WTC11 (cell line): ENCODE measurements around the gene TBC1D4. TPM values are rescaled to one million over a fixed set of nuclear protein-coding genes. Genes with fewer than 3 reads are reported as not detected.
"Not testable (repeated sequence)": the region's sequence is repeated elsewhere in the genome, so short reads cannot be mapped to it uniquely, and the experiment has no call there.

ENCODE experiments used
- ATAC-seq: fragments of 200-7000 bp; cut with Tn5 transposase; 2 replicates; pipeline ENCODE4 v1.10.0; 2021; ENCODE audit warnings: mild to moderate bottlenecking, moderate library complexity
- CTCF ChIA-PET: fragments of 300-600 bp; sonication (Branson Sonifier 250); formaldehyde crosslinking; loops from one replicate; lab custom pipeline; 2021; ENCODE audit warnings: antibody characterized with exemption; lab: Charles Lee
- POLR2A ChIA-PET: fragments of 350-600 bp; sonication (Branson Sonifier 250); formaldehyde crosslinking; loops from one replicate; lab custom pipeline; 2021; ENCODE audit warnings: antibody characterized with exemption; lab: Charles Lee
- DNase-seq: peaks from one replicate; pipeline ENCODE4 v3.0.0; 2021; ENCODE audit warnings: low spot score
- H3K27ac Mint-ChIP-seq: 2 replicates; pipeline ENCODE4 v1.8.0; 2021; ENCODE audit warnings: mixed read lengths
- H3K27me3 Mint-ChIP-seq: 2 replicates; pipeline ENCODE4 v1.8.0; 2021; ENCODE audit warnings: low read depth, mild to moderate bottlenecking, moderate library complexity, mixed read lengths
- H3K36me3 Mint-ChIP-seq: 2 replicates; pipeline ENCODE4 v1.8.0; 2021; ENCODE audit warnings: mixed read lengths
- H3K4me1 Mint-ChIP-seq: 2 replicates; pipeline ENCODE4 v1.8.0; 2022; ENCODE audit warnings: mixed read lengths
- H3K4me3 Mint-ChIP-seq: 2 replicates; pipeline ENCODE4 v1.8.0; 2021; ENCODE audit warnings: mild to moderate bottlenecking, moderate library complexity, mixed read lengths
- H3K9me3 Mint-ChIP-seq: 2 replicates; pipeline ENCODE4 v1.8.0; 2021; ENCODE audit warnings: mixed read lengths
- E2F1 ChIP-seq: sonication (generic); formaldehyde crosslinking; IDR thresholded peaks from 2 replicates; pipeline ENCODE4 v1.8.0; 2022; ENCODE audit warnings: mild to moderate bottlenecking, missing genetic modification reagents
- EMX1 ChIP-seq: fragments of 250-450 bp; sonication (Bioruptor Pico); IDR thresholded peaks from 2 replicates; pipeline ENCODE4 v1.8.0; 2021; ENCODE audit warnings: mild to moderate bottlenecking
- IRF2 ChIP-seq: sonication (generic); formaldehyde crosslinking; IDR thresholded peaks from 2 replicates; pipeline ENCODE4 v1.8.0; 2022; ENCODE audit warnings: low read depth, missing genetic modification reagents, borderline replicate concordance
- JAZF1 ChIP-seq: fragments of 250-450 bp; sonication (Bioruptor Pico); IDR thresholded peaks from 2 replicates; pipeline ENCODE4 v1.9.0; 2021; ENCODE audit warnings: moderate library complexity, mild to moderate bottlenecking, inconsistent platforms
- MXD4 ChIP-seq: fragments of 250-450 bp; sonication (Bioruptor Pico); IDR thresholded peaks from 2 replicates; pipeline ENCODE4 v1.8.0; 2021; ENCODE audit warnings: mild to moderate bottlenecking, moderate library complexity, borderline replicate concordance
- NFE2L1 ChIP-seq: sonication (generic); formaldehyde crosslinking; IDR thresholded peaks from 2 replicates; pipeline ENCODE4 v1.8.1; 2023; ENCODE audit warnings: missing genetic modification reagents
- NR1H2 ChIP-seq: sonication (generic); formaldehyde crosslinking; IDR thresholded peaks from 2 replicates; pipeline ENCODE4 v1.9.0; 2021; ENCODE audit warnings: mild to moderate bottlenecking, moderate library complexity, missing genetic modification reagents
- RELA ChIP-seq: sonication (generic); formaldehyde crosslinking; IDR thresholded peaks from 2 replicates; pipeline ENCODE4 v1.8.1; 2022; ENCODE audit warnings: missing genetic modification reagents, mild to moderate bottlenecking, borderline replicate concordance
- SMAD4 ChIP-seq: sonication (generic); formaldehyde crosslinking; IDR thresholded peaks from 2 replicates; pipeline ENCODE4 v1.8.0; 2022; ENCODE audit warnings: mild to moderate bottlenecking, missing genetic modification reagents
- SOX15 ChIP-seq: fragments of 250-450 bp; sonication (Bioruptor Pico); IDR thresholded peaks from 2 replicates; pipeline ENCODE4 v1.9.0; 2021; ENCODE audit warnings: mild to moderate bottlenecking
- TEAD4 ChIP-seq: sonication (generic); formaldehyde crosslinking; IDR thresholded peaks from 2 replicates; pipeline ENCODE4 v1.8.0; 2022; ENCODE audit warnings: mild to moderate bottlenecking, missing genetic modification reagents
- ZBTB21 ChIP-seq: sonication (generic); formaldehyde crosslinking; IDR thresholded peaks from 2 replicates; pipeline ENCODE4 v1.8.1; 2023; ENCODE audit warnings: mild to moderate bottlenecking, missing genetic modification reagents, borderline replicate concordance
- ZBTB43 ChIP-seq: sonication (generic); formaldehyde crosslinking; IDR thresholded peaks from 2 replicates; pipeline ENCODE4 v1.8.1; 2023; ENCODE audit warnings: mild to moderate bottlenecking, missing genetic modification reagents
- ZMAT4 ChIP-seq: fragments of 250-450 bp; sonication (Bioruptor Pico); IDR thresholded peaks from 2 replicates; pipeline ENCODE4 v1.9.0; 2021; ENCODE audit warnings: mild to moderate bottlenecking
- ZNF138 ChIP-seq: sonication (generic); formaldehyde crosslinking; conservative IDR thresholded peaks from 2 replicates; pipeline ENCODE4 v1.8.1; 2022; ENCODE audit warnings: mild to moderate bottlenecking, moderate library complexity, missing genetic modification reagents
- ZNF423 ChIP-seq: fragments of 250-450 bp; sonication (Bioruptor Pico); IDR thresholded peaks from 2 replicates; pipeline ENCODE4 v2.1.2; 2022; ENCODE audit warnings: mild to moderate bottlenecking, moderate library complexity
- total RNA-seq: library from RNA; stranded (reverse); gene quantifications from 3 replicates; pipeline ENCODE4 v1.2.3, GENCODE V29; 2021
- TF ChIP-seq, protein P1 (sequence below): fragments of 250-450 bp; sonication (Bioruptor Pico); IDR thresholded peaks from 2 replicates; pipeline ENCODE4 v1.9.0; 2021; ENCODE audit warnings: mild to moderate bottlenecking, borderline replicate concordance
- TF ChIP-seq, protein P2 (sequence below): sonication (generic); formaldehyde crosslinking; conservative IDR thresholded peaks from 2 replicates; pipeline ENCODE4 v1.8.1; 2023; ENCODE audit warnings: mild to moderate bottlenecking, low read depth, missing genetic modification reagents, moderate library complexity
- TF ChIP-seq, protein P3 (sequence below): sonication (generic); formaldehyde crosslinking; IDR thresholded peaks from 2 replicates; pipeline ENCODE4 v1.8.1; 2022; ENCODE audit warnings: mild to moderate bottlenecking, missing genetic modification reagents, moderate library complexity, borderline replicate concordance

TBC1D4 gene
- total RNA-seq, 1 experiment from 2014 or later: 37.1 TPM

DNA sequence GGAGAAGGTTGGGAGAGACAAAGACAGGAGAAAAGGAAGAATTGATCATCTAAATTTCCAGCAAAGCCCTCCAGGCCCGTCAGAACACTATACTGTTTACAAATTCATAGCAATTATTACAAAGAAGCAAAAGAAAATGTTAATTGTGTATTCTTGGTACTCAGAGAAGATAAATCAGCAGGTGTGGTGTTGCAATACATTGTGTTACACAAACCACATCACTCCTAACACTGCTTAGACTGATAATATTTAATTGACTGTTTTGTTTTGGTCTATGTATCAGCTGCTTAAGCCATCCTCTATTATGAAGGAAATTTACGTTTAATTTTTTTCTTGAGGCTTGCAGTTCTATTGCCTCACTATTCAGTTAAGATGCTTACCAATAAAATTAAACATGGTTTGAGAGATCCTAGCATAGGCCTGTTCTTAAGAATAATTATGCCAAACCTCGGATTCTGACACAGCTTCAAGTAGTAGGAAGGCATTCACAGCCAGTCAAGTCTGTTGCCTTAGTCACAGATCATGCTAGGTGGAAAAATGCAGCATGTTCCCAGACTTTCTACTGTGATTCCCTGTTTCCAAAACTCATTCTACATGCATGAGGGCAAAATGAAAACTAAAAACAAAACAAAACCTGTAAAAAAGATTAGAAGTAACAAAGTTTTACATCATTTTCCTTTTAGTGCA lies 129.2 kb downstream of the TBC1D4 start:
- CTCF ChIA-PET: no interaction called here

GRCh38 chr13:75351538-75351937 lies 130.4 kb downstream of the TBC1D4 start:
- H3K4me1 Mint-ChIP-seq, DNase-seq, H3K27me3 Mint-ChIP-seq, ATAC-seq, H3K4me3 Mint-ChIP-seq, H3K27ac Mint-ChIP-seq, POLR2A ChIA-PET, CTCF ChIA-PET, H3K9me3 Mint-ChIP-seq: not testable (repeated sequence)
- H3K36me3 Mint-ChIP-seq: peaks cover 52% of the 10 kb centered on the region

More for the DNA sequence above, 129.2 kb downstream of the TBC1D4 start:
- Mint-ChIP-seq H3K4me1 (peaks cover 6% of the 10 kb centered on the region), H3K4me3 (no peak overlapping the region), H3K36me3 (peaks cover 42% of the 10 kb centered on the region), H3K27me3 (no peaks in the 10 kb centered on the region)
- ATAC-seq: no peak
- POLR2A ChIA-PET: no interaction called here
- TF ChIP-seq ZBTB21 (CRISPR knock-in tag) (no peak), MXD4 (CRISPR knock-in tag) (no peak), ZNF423 (CRISPR knock-in tag) (no peak), E2F1 (CRISPR knock-in tag) (no peak), ZBTB43 (CRISPR knock-in tag) (no peak), NR1H2 (no peak), IRF2 (no peak), RELA (CRISPR knock-in tag) (no peak), EMX1 (no peak), ZMAT4 (CRISPR knock-in tag) (no peak), NFE2L1 (CRISPR knock-in tag) (no peak), JAZF1 (CRISPR knock-in tag) (no peak), SOX15 (CRISPR knock-in tag) (no peak), ZNF138 (CRISPR knock-in tag) (no peak), SMAD4 (CRISPR knock-in tag) (no peak), TEAD4 (CRISPR knock-in tag) (no peak)
- TF ChIP-seq, protein P1, sequence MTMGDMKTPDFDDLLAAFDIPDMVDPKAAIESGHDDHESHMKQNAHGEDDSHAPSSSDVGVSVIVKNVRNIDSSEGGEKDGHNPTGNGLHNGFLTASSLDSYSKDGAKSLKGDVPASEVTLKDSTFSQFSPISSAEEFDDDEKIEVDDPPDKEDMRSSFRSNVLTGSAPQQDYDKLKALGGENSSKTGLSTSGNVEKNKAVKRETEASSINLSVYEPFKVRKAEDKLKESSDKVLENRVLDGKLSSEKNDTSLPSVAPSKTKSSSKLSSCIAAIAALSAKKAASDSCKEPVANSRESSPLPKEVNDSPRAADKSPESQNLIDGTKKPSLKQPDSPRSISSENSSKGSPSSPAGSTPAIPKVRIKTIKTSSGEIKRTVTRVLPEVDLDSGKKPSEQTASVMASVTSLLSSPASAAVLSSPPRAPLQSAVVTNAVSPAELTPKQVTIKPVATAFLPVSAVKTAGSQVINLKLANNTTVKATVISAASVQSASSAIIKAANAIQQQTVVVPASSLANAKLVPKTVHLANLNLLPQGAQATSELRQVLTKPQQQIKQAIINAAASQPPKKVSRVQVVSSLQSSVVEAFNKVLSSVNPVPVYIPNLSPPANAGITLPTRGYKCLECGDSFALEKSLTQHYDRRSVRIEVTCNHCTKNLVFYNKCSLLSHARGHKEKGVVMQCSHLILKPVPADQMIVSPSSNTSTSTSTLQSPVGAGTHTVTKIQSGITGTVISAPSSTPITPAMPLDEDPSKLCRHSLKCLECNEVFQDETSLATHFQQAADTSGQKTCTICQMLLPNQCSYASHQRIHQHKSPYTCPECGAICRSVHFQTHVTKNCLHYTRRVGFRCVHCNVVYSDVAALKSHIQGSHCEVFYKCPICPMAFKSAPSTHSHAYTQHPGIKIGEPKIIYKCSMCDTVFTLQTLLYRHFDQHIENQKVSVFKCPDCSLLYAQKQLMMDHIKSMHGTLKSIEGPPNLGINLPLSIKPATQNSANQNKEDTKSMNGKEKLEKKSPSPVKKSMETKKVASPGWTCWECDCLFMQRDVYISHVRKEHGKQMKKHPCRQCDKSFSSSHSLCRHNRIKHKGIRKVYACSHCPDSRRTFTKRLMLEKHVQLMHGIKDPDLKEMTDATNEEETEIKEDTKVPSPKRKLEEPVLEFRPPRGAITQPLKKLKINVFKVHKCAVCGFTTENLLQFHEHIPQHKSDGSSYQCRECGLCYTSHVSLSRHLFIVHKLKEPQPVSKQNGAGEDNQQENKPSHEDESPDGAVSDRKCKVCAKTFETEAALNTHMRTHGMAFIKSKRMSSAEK: no peak
- TF ChIP-seq, protein P2, sequence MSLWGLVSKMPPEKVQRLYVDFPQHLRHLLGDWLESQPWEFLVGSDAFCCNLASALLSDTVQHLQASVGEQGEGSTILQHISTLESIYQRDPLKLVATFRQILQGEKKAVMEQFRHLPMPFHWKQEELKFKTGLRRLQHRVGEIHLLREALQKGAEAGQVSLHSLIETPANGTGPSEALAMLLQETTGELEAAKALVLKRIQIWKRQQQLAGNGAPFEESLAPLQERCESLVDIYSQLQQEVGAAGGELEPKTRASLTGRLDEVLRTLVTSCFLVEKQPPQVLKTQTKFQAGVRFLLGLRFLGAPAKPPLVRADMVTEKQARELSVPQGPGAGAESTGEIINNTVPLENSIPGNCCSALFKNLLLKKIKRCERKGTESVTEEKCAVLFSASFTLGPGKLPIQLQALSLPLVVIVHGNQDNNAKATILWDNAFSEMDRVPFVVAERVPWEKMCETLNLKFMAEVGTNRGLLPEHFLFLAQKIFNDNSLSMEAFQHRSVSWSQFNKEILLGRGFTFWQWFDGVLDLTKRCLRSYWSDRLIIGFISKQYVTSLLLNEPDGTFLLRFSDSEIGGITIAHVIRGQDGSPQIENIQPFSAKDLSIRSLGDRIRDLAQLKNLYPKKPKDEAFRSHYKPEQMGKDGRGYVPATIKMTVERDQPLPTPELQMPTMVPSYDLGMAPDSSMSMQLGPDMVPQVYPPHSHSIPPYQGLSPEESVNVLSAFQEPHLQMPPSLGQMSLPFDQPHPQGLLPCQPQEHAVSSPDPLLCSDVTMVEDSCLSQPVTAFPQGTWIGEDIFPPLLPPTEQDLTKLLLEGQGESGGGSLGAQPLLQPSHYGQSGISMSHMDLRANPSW (CRISPR knock-in tag): no peak
- TF ChIP-seq, protein P3, sequence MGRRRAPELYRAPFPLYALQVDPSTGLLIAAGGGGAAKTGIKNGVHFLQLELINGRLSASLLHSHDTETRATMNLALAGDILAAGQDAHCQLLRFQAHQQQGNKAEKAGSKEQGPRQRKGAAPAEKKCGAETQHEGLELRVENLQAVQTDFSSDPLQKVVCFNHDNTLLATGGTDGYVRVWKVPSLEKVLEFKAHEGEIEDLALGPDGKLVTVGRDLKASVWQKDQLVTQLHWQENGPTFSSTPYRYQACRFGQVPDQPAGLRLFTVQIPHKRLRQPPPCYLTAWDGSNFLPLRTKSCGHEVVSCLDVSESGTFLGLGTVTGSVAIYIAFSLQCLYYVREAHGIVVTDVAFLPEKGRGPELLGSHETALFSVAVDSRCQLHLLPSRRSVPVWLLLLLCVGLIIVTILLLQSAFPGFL (CRISPR knock-in tag): no peak
- TF ChIP-seq, all 79 proteins: peak for 0
- H3K9me3 Mint-ChIP-seq: peaks cover 8% of the 10 kb centered on the region; the same call in 1 of the 2 replicates
- no peak overlapping the region for H3K27ac Mint-ChIP-seq
- no peak for DNase-seq
